GM12892 (cell line): Measurements from ENCODE around the gene GSTA2.
"Not testable (repeated sequence)": the region's sequence is repeated elsewhere in the genome, so short reads cannot be mapped to it uniquely, and the experiment has no call there.

Experiments
- POLR2A ChIP-seq: IDR thresholded peaks from 2 replicates; pipeline ENCODE4 v1.6.1; 2011; ENCODE audit warnings: low read depth, low read length, control low read depth
- POLR2AphosphoS5 ChIP-seq: IDR thresholded peaks from 2 replicates; pipeline ENCODE4 v1.6.1; 2011; ENCODE audit warnings: low read depth, low read length, control low read depth

- not testable (repeated sequence) for TF ChIP-seq POLR2A, POLR2AphosphoS5
Observed at GRCh38 chr6:52747301-52747700, 16.0 kb downstream of the GSTA2 start.
